Breast epithelium (tissue), 4 donors: ENCODE results near the gene ANGPT4. TPM values are rescaled to one million over a fixed set of nuclear protein-coding genes. Genes with fewer than 3 reads are reported as not detected.
A peak's percentile ranks its signal among the peaks of the same experiment; 100 is the strongest.

Source experiments
- DNase-seq, 2 donors: peaks; one replicate each; pipeline ENCODE4 v3.0.0-alpha.2; 2019; ENCODE audit warnings: low spot score in 2 of 2
- H3K27ac ChIP-seq, 2 donors: fragments of 200-600 bp; sonication (generic) in 1 of 2; one replicate each; pipeline ENCODE4 v1.5.1; 2016 to 2019; ENCODE audit warnings: mild to moderate bottlenecking in 1 of 2
- H3K27me3 ChIP-seq, 2 donors: fragments of 200-600 bp; sonication (generic) in 1 of 2; one replicate each; pipeline versions ENCODE4 v1.5.1 to v1.6.0; 2017 to 2019; ENCODE audit warnings: control low read depth in 1 of 2, mild to moderate bottlenecking in 1 of 2
- H3K36me3 ChIP-seq: fragments of 200-600 bp; one replicate; pipeline ENCODE4 v1.5.1; 2019
- H3K4me1 ChIP-seq, 2 donors: fragments of 200-600 bp; sonication (generic); one replicate each; pipeline ENCODE4 v1.5.1; 2016 to 2019; ENCODE audit warnings: control low read depth in 1 of 2
- H3K4me3 ChIP-seq, 3 donors: fragments of 200-600 bp; sonication (generic); 1 replicate in 2 of 3; 2 replicates in 1 of 3; pipeline ENCODE4 v1.5.1; 2016 to 2019; ENCODE audit warnings: mild to moderate bottlenecking in 3 of 3, moderate library complexity in 2 of 3
- H3K9me3 ChIP-seq, 2 donors: fragments of 200-600 bp; sonication (generic) in 1 of 2; one replicate each; pipeline ENCODE4 v1.5.1; 2016 to 2019; ENCODE audit warnings: control low read depth in 1 of 2
- CTCF ChIP-seq, 3 donors: fragments of 450-650 bp; IDR thresholded peaks; one replicate each; pipeline ENCODE4 v1.5.1; 2016 to 2017; ENCODE audit warnings: antibody characterized with exemption in 3 of 3, mild to moderate bottlenecking in 3 of 3, moderate library complexity in 3 of 3
- POLR2A ChIP-seq: fragments of 450-650 bp; IDR thresholded peaks from one replicate; pipeline ENCODE4 v1.6.1; 2016; ENCODE audit warnings: antibody characterized with exemption, mild to moderate bottlenecking, moderate library complexity
- POLR2AphosphoS5 ChIP-seq, 3 donors: sonication (generic); formaldehyde crosslinking; IDR thresholded peaks; one replicate each; pipeline ENCODE4 v1.6.1; 2017; ENCODE audit warnings: antibody characterized with exemption in 3 of 3
- intact Hi-C: fragments of 100-400 bp; cut with DNase I; formaldehyde crosslinking; loops from one replicate; pipeline ENCODE4 v1.15.1; 2023; ENCODE audit warnings: low total_unique reads
- total RNA-seq, 3 donors: library from RNA; depleted of rRNA; stranded (reverse); fragments of >200 nt; gene quantifications; one replicate each; pipeline ENCODE4 v1.1.0, GENCODE V29; 2016

ANGPT4 gene
- 10 to 100 TPM in 1 of 3 donors, 1 to 10 TPM in 1, under 1 TPM in 1; 0.66 to 18.4 (median 1.0) TPM for total RNA-seq

DNA sequence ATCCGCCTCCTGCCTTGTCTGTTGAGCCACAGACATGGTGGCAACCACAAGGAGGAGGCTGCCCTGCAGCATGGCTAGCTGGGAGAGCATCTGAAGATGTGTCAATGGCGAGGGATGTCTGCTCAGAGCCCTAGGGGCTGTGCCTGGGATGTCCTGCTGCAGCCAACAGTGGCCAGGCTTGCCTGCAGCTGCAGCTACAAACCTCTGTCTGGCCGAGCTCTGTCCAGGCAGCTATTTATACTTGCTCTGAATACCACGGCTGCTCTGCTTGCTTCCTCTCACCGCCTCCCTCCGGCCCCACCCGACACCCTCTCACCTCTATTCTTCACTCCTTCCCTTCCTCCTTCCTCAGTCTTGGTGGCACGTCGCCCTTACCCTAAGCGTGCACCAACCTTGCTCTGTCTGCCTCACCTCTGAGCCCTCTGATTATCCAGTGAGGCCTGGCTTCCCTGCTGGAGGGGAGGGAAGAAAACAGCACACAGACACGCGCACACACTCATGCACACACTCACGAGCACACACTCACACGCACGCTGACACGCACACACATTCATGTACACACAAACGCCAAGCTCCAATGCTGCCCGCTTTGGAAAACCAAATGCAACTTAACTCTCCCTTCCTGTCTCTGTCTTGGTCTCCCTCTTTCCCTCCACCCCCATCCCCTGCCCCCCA, at the start of gene ANGPT4:
Gene ANGPT4 (minus strand): TSS at position 210 of the 675 bp plus-strand sequence. CDS start 120 bp downstream, at position 90.
- Histone ChIP-seq H3K27ac (no peak within 1 kb of the TSS), H3K36me3 (no peaks in the 10 kb centered on the region), H3K9me3 (no peaks in the 10 kb centered on the region), H3K27me3 (peaks cover 0 to 12% of the 10 kb centered on the region in 2 donors), H3K4me1 (no peaks in the 10 kb centered on the region), H3K4me3 (peak within 1 kb of the TSS in 2 of 3 donors; percentile 3 to 5)
- no peak for DNase-seq
- intact Hi-C loops = loop anchor here (1.0 kb wide), 1 partner anchor 20 kb away; no protein-coding TSS in a partner anchor
- no peak for TF ChIP-seq POLR2A
- no peak for TF ChIP-seq POLR2AphosphoS5 (IDR thresholded peaks at IDR 0.05)
- no peak for TF ChIP-seq CTCF (IDR thresholded peaks at IDR 0.05)

GRCh38 chr20:963795-964194, 47.7 kb upstream of the ANGPT4 start:
- Histone ChIP-seq H3K4me1 (no peaks in the 10 kb centered on the region), H3K27me3 (peaks cover 0 to 12% of the 10 kb centered on the region in 2 donors), H3K36me3 (no peaks in the 10 kb centered on the region), H3K9me3 (no peaks in the 10 kb centered on the region), H3K27ac (no peak overlapping the region), H3K4me3 (no peak overlapping the region)
- no peak for DNase-seq
- no peak for TF ChIP-seq POLR2A
- no peak for TF ChIP-seq CTCF (IDR thresholded peaks at IDR 0.05)
- TF ChIP-seq POLR2AphosphoS5 (IDR thresholded peaks at IDR 0.05) = no peak
- intact Hi-C loops = no loop called here

- no peak for DNase-seq
- Histone ChIP-seq H3K4me3 (no peak overlapping the region), H3K9me3 (no peaks in the 10 kb centered on the region), H3K27me3 (peaks cover 0 to 11% of the 10 kb centered on the region in 2 donors), H3K4me1 (no peaks in the 10 kb centered on the region), H3K27ac (no peak overlapping the region), H3K36me3 (no peaks in the 10 kb centered on the region)
- intact Hi-C loops = no loop called here
- no peak for TF ChIP-seq POLR2AphosphoS5 (IDR thresholded peaks at IDR 0.05)
Measured at GRCh38 chr20:962683-963082, 46.5 kb upstream of the ANGPT4 start.

GRCh38 chr20:962223-962622, 46.1 kb upstream of the ANGPT4 start:
- TF ChIP-seq CTCF (IDR thresholded peaks at IDR 0.05) (no peak), POLR2AphosphoS5 (IDR thresholded peaks at IDR 0.05) (no peak), POLR2A (no peak)
- Histone ChIP-seq H3K4me3 (no peak overlapping the region), H3K4me1 (no peaks in the 10 kb centered on the region), H3K27ac (no peak overlapping the region), H3K36me3 (no peaks in the 10 kb centered on the region), H3K27me3 (peaks cover 0 to 11% of the 10 kb centered on the region in 2 donors), H3K9me3 (no peaks in the 10 kb centered on the region)
- no peak for DNase-seq
- intact Hi-C loops = no loop called here

GRCh38 chr20:961768-962167, 45.6 kb upstream of the ANGPT4 start:
- Histone ChIP-seq H3K36me3 (no peaks in the 10 kb centered on the region), H3K9me3 (no peaks in the 10 kb centered on the region), H3K27me3 (peaks cover 0 to 11% of the 10 kb centered on the region in 2 donors), H3K27ac (no peak overlapping the region), H3K4me1 (no peaks in the 10 kb centered on the region), H3K4me3 (no peak overlapping the region)
- no peak for TF ChIP-seq POLR2AphosphoS5 (IDR thresholded peaks at IDR 0.05)
- TF ChIP-seq CTCF (IDR thresholded peaks at IDR 0.05) = no peak
- no peak for TF ChIP-seq POLR2A
- intact Hi-C loops = no loop called here
- DNase-seq = no peak
